ENCODE data around the gene NME5.

The NME5 gene, protein sequence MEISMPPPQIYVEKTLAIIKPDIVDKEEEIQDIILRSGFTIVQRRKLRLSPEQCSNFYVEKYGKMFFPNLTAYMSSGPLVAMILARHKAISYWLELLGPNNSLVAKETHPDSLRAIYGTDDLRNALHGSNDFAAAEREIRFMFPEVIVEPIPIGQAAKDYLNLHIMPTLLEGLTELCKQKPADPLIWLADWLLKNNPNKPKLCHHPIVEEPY

GRCh38 chr5:138138949-138139780 lies at the start of gene NME5:
Gene NME5 (minus strand): TSS chr5:138139428. CDS start chr5:138138780, 648 bp downstream.
- peak within 1 kb of the TSS; percentile 41 for H3K4me3 ChIP-seq (ENCODE audit: low read depth, low read length)
- DNase-seq (ENCODE audit: low read depth) = no peak
- no peak for TF ChIP-seq CTCF (IDR thresholded peaks at IDR 0.05; ENCODE audit: low read depth, low read length, missing control alignments)

GRCh38 chr5:138188626-138189025 lies 49.4 kb upstream of the NME5 start:
- no peak overlapping the region for H3K4me3 ChIP-seq (ENCODE audit: low read depth, low read length)
- TF ChIP-seq CTCF (IDR thresholded peaks at IDR 0.05; ENCODE audit: low read depth, low read length, missing control alignments) = no peak
- no peak for DNase-seq (ENCODE audit: low read depth)

- no peak for TF ChIP-seq CTCF (IDR thresholded peaks at IDR 0.05; ENCODE audit: low read depth, low read length, missing control alignments)
Measured at GRCh38 chr5:138186002-138186447, 46.8 kb upstream of the NME5 start.

DNA sequence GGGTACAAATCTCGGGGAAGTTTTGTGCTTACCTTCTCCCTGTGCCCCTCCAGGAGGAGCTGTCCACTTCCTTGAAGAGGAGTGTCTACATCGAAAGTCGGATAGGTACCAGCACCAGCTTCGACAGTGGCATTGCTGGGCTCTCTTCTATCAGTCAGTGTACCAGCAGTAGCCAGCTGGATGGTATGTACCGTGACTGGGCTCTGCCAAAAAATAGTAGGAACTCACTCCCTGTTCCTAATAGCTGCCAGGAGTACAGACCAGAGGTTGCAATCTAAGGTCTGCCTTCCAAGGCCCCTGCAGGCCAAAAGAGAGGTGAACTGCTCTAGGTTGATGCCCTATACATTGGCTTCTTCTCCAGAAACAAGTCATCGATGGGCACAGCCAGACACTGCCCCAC lies 43.6 kb upstream of the NME5 start:
- TF ChIP-seq CTCF (IDR thresholded peaks at IDR 0.05; ENCODE audit: low read depth, low read length, missing control alignments) = no peak
- no peak overlapping the region for H3K4me3 ChIP-seq (ENCODE audit: low read depth, low read length)
- no peak for DNase-seq (ENCODE audit: low read depth)

More at GRCh38 chr5:138186002-138186447, 46.8 kb upstream of the NME5 start:
- no peak for DNase-seq (ENCODE audit: low read depth)
- no peak overlapping the region for H3K4me3 ChIP-seq (ENCODE audit: low read depth, low read length)

DNA sequence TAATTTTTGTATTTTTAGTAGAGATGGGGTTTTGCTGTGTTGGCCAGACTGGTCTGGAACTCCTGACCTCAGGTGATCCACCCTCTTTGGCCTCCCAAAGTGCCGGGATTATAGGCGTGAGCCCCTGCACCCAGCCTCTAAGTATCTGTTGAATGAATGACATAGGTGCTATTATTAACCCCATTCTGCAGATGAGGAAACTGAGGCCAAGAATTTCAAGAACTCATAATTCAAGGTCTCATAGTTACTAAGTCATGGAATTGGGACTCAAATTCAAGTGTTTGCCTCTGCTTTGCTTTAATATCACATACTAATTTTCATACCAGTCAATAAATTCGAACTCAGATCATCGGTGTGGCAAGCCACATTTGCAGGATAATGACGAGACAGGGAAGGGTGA lies 41.6 kb upstream of the NME5 start:
- no peak for DNase-seq (ENCODE audit: low read depth)
- TF ChIP-seq CTCF (IDR thresholded peaks at IDR 0.05; ENCODE audit: low read depth, low read length, missing control alignments) = no peak
- H3K4me3 ChIP-seq (ENCODE audit: low read depth, low read length) = no peak overlapping the region

- peak overlapping the region; percentile 99 for H3K4me3 ChIP-seq (ENCODE audit: low read depth, low read length)
- peak; percentile 67 for TF ChIP-seq CTCF (IDR thresholded peaks at IDR 0.05; ENCODE audit: low read depth, low read length, missing control alignments)
- DNase-seq (ENCODE audit: low read depth) = peak; percentile 46
Measured at GRCh38 chr5:138180183-138180782, 41.1 kb upstream of the NME5 start.

Data from GM12864 (cell line).